HG03064 (cell line): ENCODE results near the gene ZMIZ1.

Experiments used
- ATAC-seq: cut with Tn5 transposase; IDR thresholded peaks from one replicate; pipeline ENCODE4 v1.9.1; 2021; ENCODE audit warnings: low read depth; ENCODE audit not compliant: unreplicated experiment

Gene ZMIZ1

DNA sequence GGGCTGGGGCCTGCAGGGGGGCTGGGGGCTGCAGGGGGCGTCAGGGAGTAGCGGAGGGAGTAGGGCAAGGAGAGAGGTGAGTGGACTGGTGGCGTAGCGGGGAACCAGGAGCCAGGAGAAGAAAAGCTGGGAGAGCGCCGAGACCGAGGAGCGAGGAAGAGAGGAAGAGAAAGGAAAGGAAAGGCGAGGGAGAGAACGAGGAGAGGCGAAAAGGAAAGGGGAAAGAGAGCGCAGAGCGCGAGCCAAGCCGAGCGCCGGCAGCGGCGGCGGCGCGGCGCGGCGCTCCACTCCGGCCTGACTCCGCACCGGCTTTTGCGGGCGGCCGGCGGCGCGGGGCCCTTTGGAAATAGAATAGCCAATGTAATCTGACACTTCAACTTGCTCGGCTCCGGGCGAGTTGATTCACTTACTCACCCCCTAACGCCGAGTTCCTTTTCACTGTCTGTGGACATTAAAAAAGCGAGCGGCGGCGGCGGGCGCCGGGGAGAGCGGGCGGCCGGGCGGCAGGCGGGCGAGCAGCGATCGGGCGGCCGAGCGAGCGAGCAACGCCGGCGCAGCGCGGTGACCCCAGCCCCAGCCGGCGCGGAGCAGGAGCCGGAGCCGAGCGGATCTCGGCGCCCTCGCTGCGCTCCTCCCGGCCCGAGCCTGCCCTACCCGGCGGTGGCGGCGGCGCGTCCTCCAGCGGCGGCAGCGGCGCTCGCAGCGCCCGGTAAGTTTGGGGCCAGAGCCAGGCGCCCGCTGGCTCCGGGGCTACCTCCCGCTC lies at the start of gene ZMIZ1:
Gene ZMIZ1, plus strand, starts transcription at position 405 of the 763 bp plus-strand sequence. CDS start 132,667 bp downstream, outside the sequence.
- peak; percentile 51 for ATAC-seq

DNA sequence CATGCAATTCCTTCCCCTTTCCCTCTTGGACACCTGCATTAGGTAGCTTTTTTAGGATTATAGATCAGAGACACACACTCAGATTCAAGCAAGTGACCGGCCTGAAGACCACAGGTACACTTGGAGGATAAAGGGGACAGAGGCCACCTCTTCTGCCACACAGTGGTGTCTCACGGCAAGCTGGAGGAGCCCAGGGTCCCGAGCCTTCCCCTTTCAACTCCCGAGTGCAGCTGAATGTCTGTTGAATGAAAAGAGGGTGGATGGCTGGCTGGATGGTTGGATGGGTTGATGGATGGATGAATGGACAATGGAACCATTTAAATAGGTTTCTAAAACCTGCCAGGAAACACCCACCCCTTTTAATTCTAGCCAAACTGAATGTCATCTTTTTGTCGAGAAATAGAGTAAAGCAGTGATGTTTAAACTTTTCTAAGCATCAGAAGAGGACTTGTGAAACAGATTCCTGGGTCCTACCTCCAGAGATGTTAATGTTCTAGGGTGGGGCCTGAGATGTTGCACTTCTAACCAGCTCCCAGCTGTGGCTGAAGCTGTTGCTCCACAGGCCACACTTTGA lies 49.2 kb upstream of the ZMIZ1 start:
- no peak for ATAC-seq

DNA sequence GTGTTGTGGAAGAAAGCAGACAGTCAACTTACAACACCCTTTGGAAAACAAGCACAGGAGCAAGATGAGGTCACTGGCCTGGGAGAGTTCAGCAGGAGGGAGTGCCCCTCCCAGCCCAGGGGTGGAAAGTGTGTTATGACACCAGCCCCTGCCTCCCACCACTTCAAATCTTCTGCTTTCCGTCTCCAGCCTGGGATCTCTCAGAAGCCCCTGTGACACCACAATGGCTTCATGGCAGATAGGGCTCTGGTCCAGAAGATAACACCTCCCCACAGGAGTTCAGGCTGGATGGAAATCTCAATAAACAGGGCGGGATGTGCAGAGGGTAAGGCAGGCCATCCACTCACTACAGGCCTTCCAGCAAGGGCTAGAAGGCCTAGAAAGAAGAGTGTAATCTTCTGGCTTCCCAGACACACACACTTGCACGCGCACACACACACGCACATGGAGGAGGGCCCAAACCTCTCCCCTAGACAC lies 48.7 kb upstream of the ZMIZ1 start:
- no peak for ATAC-seq

DNA sequence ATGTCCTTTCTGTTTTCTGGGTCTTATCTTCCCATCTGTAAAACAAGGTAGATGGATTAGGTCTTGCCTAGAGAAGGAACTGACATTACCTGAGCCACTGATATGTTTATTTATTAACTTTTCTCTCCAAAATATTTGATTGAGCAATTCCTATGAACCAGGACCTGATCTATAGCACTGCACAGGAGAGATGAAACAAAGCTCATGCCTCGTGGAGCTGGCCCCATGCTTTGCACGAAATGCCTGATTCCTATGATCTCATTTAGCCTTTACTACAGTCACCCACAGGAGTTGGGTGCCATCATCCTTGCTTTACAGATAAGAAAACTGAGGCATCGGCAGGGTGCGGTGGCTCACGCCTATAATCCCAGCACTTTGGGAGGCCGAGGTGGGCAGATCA lies 48.2 kb upstream of the ZMIZ1 start:
- no peak for ATAC-seq

- no peak for ATAC-seq
Measured at GRCh38 chr10:79021331-79021907, 47.3 kb upstream of the ZMIZ1 start.

- ATAC-seq, result no peak
Measured at GRCh38 chr10:79021948-79022499, 46.7 kb upstream of the ZMIZ1 start.

GRCh38 chr10:79022565-79023230 lies 46.1 kb upstream of the ZMIZ1 start:
- no peak for ATAC-seq

- no peak for ATAC-seq
Measured at GRCh38 chr10:79023240-79024162, 45.3 kb upstream of the ZMIZ1 start.

DNA sequence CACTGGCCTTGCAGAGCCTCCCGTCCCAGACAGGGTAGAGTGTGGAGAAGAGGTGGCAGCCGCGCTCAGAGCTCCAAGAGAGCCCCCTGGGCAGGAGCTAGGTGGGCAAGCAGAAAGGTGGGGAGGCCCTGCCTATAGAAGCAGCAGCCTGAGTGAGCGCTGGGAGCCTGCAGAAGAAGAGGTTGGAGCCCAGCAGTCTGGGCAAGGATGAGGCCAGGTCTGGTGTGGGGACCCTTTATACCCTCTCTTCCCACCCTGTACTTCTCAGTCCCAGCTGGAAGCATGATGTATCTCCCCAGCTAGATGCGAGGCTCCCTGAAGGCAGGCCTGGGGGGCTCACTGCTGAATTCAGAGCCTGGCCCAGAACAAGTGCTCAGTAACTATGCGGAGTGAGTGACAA lies 44.5 kb upstream of the ZMIZ1 start:
- ATAC-seq, result no peak

- ATAC-seq, result no peak
Measured at GRCh38 chr10:79024720-79025198, 44.0 kb upstream of the ZMIZ1 start.

DNA sequence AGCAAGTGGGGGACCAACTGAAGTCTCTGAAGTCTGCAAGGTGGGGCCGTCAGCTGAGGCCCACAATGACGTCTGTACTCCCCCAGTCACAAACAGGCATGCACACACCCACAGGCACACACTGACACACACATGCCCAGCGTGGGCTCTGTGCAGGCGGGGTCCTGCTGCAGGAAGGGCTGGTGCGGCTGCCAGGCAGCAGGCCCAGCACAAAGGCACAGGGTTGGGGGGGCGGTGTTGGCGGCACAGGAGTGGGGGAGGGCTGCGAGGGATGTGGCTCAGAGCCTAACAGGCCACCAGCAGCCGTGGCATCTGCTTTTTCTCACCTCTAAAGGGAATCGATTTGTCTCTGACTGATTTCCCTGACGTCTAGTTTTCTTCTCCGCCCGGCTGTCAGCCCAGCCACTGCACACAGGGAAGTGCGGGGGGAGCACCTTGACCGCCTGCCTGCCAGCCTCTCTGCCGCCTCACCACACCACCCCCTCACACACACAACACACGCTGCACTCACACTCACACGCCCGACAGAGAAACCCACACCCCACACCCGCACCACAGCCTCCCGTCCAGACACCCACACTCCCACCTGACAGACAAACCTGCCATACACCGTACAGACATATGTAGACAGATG lies 43.5 kb upstream of the ZMIZ1 start:
- no peak for ATAC-seq

- no peak for ATAC-seq
Measured at GRCh38 chr10:79026341-79026761, 42.4 kb upstream of the ZMIZ1 start.

GRCh38 chr10:79026806-79027146 lies 42.0 kb upstream of the ZMIZ1 start:
- ATAC-seq, result no peak

DNA sequence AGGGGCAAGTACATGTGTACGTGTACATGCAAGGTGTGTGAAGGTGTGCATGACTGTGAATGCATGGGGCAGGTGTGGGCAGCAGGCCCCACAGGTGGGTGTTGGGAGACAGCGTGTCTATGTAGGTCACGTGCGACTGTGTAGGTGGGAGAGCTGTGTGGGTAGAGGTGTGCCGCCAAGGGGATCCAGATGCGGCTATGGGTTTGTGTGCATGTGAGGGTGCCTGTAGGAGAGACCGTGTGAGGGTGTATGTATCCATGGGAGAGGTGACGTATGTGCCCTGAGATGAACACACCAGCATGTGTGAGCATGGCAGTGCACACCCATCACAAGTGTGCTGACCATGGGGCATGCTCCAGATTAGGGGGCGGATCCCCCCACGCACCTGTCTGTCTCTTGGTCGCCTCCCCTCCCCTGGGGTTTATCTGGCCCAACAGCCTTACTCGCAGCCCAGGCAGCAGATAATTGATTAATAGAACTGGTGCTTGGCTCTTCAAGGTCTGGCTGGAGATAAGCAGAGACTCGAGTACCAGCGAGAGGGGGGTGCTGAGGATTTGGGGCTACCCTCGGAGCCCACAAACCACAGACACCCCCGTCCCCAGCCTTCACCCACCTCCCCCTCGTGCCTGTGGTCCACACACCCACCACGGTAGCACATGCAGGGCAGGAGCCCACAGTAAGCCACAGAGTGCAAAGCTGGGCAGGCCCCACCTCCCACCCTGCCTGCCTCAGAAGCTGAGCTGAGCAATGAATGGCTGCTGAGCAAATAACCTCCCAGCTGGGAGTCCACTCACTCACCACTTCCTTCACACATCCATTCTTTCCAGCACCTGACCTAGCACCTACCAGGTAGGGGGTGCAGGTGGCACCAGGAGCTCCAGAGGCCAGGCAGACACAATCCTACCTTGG lies 41.4 kb upstream of the ZMIZ1 start:
- no peak for ATAC-seq

DNA sequence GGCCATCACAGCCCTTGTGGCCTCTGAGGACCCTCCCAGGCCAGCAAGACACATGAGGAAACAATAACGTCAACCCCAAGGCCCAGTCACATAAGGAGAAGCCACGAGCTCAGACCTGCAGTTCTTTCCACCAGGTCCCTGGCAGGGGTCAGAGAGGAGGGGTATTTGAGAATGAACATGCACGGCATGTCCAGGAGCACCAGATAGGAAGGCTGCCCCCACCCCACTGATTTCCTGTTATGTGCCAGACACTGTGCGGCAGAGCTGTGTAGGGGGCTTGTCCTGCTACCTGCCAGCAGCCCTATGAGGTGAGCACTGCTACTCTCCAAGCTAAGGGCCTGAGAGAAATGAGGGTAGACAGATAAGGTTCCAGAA lies 40.7 kb upstream of the ZMIZ1 start:
- no peak for ATAC-seq

DNA sequence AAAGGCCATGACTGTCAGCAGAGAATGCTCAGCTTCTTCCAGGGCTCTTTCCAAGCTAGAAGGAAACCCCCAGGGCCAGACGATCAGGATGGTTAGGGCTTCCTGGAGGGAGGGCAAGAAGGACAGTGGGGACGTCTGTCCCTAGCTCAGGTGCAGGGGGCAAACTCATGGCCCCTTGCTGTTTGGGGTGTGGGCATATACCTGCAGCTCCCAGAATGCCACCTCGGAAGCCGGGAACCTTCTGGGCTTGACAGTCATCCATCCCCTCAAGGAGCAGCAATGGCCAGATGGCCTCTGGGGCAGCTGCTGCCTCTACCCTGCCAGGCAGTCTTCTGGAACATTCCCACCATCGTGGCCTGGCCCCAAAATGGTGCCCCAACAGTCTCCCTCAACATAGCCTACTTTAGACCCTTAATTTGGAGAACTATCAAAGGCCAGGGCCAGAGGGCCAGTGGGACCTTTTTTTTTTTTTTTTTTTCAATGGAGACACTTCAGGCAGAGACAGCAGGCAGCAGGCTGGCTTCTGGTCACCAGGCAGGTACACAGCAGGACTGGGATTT lies 40.2 kb upstream of the ZMIZ1 start:
- no peak for ATAC-seq

GRCh38 chr10:79029478-79030390 lies 39.0 kb upstream of the ZMIZ1 start:
- no peak for ATAC-seq
